WTC11 (cell line): ENCODE data around the gene MLXIPL. TPM values are rescaled to one million over a fixed set of nuclear protein-coding genes. Genes with fewer than 3 reads are reported as not detected.

Experiments
- ATAC-seq: fragments of 200-7000 bp; cut with Tn5 transposase; 2 replicates; pipeline ENCODE4 v1.10.0; 2021; ENCODE audit warnings: mild to moderate bottlenecking, moderate library complexity
- CTCF ChIA-PET: fragments of 300-600 bp; sonication (Branson Sonifier 250); formaldehyde crosslinking; loops from one replicate; lab custom pipeline; 2021; ENCODE audit warnings: antibody characterized with exemption; lab: Charles Lee
- POLR2A ChIA-PET: fragments of 350-600 bp; sonication (Branson Sonifier 250); formaldehyde crosslinking; loops from one replicate; lab custom pipeline; 2021; ENCODE audit warnings: antibody characterized with exemption; lab: Charles Lee
- DNase-seq: peaks from one replicate; pipeline ENCODE4 v3.0.0; 2021; ENCODE audit warnings: low spot score
- H3K27ac Mint-ChIP-seq: 2 replicates; pipeline ENCODE4 v1.8.0; 2021; ENCODE audit warnings: mixed read lengths
- H3K27me3 Mint-ChIP-seq: 2 replicates; pipeline ENCODE4 v1.8.0; 2021; ENCODE audit warnings: low read depth, mild to moderate bottlenecking, moderate library complexity, mixed read lengths
- H3K36me3 Mint-ChIP-seq: 2 replicates; pipeline ENCODE4 v1.8.0; 2021; ENCODE audit warnings: mixed read lengths
- H3K4me1 Mint-ChIP-seq: 2 replicates; pipeline ENCODE4 v1.8.0; 2022; ENCODE audit warnings: mixed read lengths
- H3K4me3 Mint-ChIP-seq: 2 replicates; pipeline ENCODE4 v1.8.0; 2021; ENCODE audit warnings: mild to moderate bottlenecking, moderate library complexity, mixed read lengths
- H3K9me3 Mint-ChIP-seq: 2 replicates; pipeline ENCODE4 v1.8.0; 2021; ENCODE audit warnings: mixed read lengths
- CBFB ChIP-seq: sonication (generic); formaldehyde crosslinking; IDR thresholded peaks from 2 replicates; pipeline ENCODE4 v1.8.1; 2022; ENCODE audit warnings: mild to moderate bottlenecking, low read depth, missing genetic modification reagents
- EMX1 ChIP-seq: fragments of 250-450 bp; sonication (Bioruptor Pico); IDR thresholded peaks from 2 replicates; pipeline ENCODE4 v1.8.0; 2021; ENCODE audit warnings: mild to moderate bottlenecking
- FOXP1 ChIP-seq: sonication (generic); formaldehyde crosslinking; IDR thresholded peaks from 2 replicates; pipeline ENCODE4 v1.8.0; 2022; ENCODE audit warnings: missing genetic modification reagents, mild to moderate bottlenecking, moderate library complexity, borderline replicate concordance
- KAT7 ChIP-seq: sonication (generic); formaldehyde crosslinking; IDR thresholded peaks from 2 replicates; pipeline ENCODE4 v1.8.1; 2023; ENCODE audit warnings: missing genetic modification reagents, mild to moderate bottlenecking, borderline replicate concordance
- MXD4 ChIP-seq: fragments of 250-450 bp; sonication (Bioruptor Pico); IDR thresholded peaks from 2 replicates; pipeline ENCODE4 v1.8.0; 2021; ENCODE audit warnings: mild to moderate bottlenecking, moderate library complexity, borderline replicate concordance
- NFE2L1 ChIP-seq: sonication (generic); formaldehyde crosslinking; IDR thresholded peaks from 2 replicates; pipeline ENCODE4 v1.8.1; 2023; ENCODE audit warnings: missing genetic modification reagents
- NFYB ChIP-seq: sonication (generic); formaldehyde crosslinking; conservative IDR thresholded peaks from 2 replicates; pipeline ENCODE4 v1.8.0; 2022; ENCODE audit warnings: low read depth, missing genetic modification reagents
- TCF7 ChIP-seq: sonication (generic); formaldehyde crosslinking; IDR thresholded peaks from 2 replicates; pipeline ENCODE4 v1.8.0; 2022; ENCODE audit warnings: mild to moderate bottlenecking, low read depth, missing genetic modification reagents, moderate library complexity
- ZNF263 ChIP-seq: sonication (generic); formaldehyde crosslinking; IDR thresholded peaks from 2 replicates; pipeline ENCODE4 v1.8.1; 2022; ENCODE audit warnings: low read depth, mild to moderate bottlenecking, moderate library complexity, missing genetic modification reagents
- total RNA-seq: library from RNA; stranded (reverse); gene quantifications from 3 replicates; pipeline ENCODE4 v1.2.3, GENCODE V29; 2021
- TF ChIP-seq, protein P1 (sequence below): sonication (generic); formaldehyde crosslinking; IDR thresholded peaks from 2 replicates; pipeline ENCODE4 v1.8.1; 2023; ENCODE audit warnings: mild to moderate bottlenecking, moderate library complexity, missing genetic modification reagents
- TF ChIP-seq, protein P2 (sequence below): sonication (generic); formaldehyde crosslinking; IDR thresholded peaks from 2 replicates; pipeline ENCODE4 v1.8.0; 2022; ENCODE audit warnings: mild to moderate bottlenecking, missing genetic modification reagents
- TF ChIP-seq, protein P3 (sequence below): fragments of 250-450 bp; sonication (Bioruptor Pico); IDR thresholded peaks from 2 replicates; pipeline ENCODE4 v1.9.0; 2021; ENCODE audit warnings: mild to moderate bottlenecking, borderline replicate concordance
- TF ChIP-seq, protein P4 (sequence below): sonication (generic); formaldehyde crosslinking; IDR thresholded peaks from 2 replicates; pipeline ENCODE4 v1.8.1; 2022; ENCODE audit warnings: missing genetic modification reagents, borderline replicate concordance

The MLXIPL gene
- total RNA-seq, 1 experiment from 2014 or later, result 20.4 TPM

DNA sequence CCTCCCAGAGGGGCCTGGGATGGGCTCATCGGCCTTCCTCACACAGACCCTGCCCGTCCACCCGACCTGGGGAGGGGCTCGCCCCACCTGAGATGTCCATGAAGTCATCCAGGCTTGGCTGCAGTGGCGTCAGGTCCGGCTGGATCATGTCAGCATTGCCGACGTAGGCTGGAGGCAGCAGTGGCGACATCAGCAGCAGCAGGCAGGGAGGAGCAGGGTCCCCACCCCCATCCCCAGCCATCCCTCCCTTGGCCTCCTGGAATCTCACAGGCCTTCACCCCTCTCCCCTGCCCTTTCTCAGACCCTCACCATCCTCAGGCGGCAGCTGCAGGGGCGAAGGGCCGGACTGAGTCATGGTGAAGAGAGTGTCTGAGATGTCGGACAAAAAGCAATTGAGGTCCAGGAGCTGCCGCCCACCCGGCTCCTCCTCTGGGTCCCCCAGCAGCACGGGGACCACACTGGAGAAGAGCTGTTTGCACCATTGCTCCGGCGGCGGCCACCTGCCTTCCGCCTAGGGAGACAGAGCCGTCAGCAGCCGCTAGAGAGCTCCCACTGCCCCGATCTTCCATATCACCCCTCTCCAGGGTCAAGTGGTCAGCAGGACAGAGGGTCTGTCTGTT is 18.6 kb downstream of the MLXIPL start:
- DNase-seq (no peak), ATAC-seq (no peak)
- Mint-ChIP-seq H3K36me3 (no peaks in the 10 kb centered on the region), H3K9me3 (no peaks in the 10 kb centered on the region), H3K27me3 (peaks cover 6% of the 10 kb centered on the region), H3K4me1 (peaks cover 3% of the 10 kb centered on the region), H3K4me3 (no peak overlapping the region), H3K27ac (no peak overlapping the region)
- POLR2A ChIA-PET, result interaction anchor here (0.6 kb wide), 1 partner anchor 87 kb away, joined by 3 read pairs; no protein-coding TSS in a partner anchor
- CTCF ChIA-PET, result interaction anchor here (0.8 to 8.1 kb wide), 18 partner anchors 9 to 265 kb away, joined by 3 to 113 read pairs (median 18); partner anchors contain the start of genes ABHD11, MLXIPL, STX1A and TBL2
- no peak for TF ChIP-seq MXD4

DNA sequence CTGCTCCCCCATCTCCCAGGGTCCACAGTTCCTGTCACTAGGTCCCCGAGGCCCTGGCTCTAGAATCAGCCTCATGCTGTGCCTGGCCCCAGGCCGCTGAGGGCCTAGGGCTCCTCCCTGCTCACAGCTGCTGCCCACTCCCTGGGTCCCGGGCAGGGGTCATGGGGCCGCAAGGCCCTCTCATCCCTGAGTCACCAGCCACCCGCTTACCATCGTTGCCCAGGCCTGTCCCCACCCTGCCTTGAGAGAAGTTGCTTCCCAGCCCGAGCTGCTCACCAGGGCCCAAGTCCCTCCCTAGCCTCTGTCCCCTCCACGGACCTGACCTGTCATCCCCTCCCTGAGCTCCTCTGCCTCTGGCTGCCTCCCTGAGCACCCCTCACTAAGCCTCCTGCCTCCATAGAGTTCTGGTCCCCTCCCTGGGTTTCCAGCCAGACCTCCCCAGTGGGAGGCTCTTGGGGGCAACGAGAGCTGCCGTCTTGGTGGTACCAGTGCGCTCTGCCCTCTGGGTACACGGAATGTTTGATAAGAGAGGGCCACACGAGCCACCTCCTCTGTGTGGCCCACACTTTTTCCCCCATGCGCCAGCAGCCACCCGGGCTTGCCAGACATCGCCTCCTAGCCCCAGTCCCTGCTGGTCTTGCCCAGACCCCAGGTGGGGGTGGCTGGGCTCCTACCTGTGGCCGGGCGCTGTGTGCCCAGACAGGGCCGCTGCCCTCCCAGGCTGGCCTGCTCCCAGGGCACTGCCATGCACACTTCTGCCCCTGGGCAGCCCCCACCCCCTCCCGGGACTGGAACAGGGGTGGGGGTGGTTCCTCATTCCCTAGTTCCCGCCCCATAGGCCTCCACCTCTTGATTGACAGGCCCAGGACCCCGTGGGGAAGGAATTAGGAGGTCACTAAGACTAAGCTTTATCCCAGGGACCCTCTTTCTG is 21.3 kb downstream of the MLXIPL start:
- Mint-ChIP-seq H3K4me3 (no peak overlapping the region), H3K36me3 (no peaks in the 10 kb centered on the region), H3K4me1 (peaks cover 4% of the 10 kb centered on the region), H3K27me3 (peaks cover 16% of the 10 kb centered on the region), H3K27ac (no peak overlapping the region; the same call in 1 of the 2 replicates), H3K9me3 (no peaks in the 10 kb centered on the region)
- CTCF ChIA-PET, result interaction anchor here (1.0 to 8.1 kb wide), 5 partner anchors 21 to 131 kb away, joined by 5 to 113 read pairs (median 5); partner anchors contain the start of gene MLXIPL
- TF ChIP-seq NFYB (CRISPR knock-in tag) (peak; percentile 41; the same call in 1 of the 2 replicates), FOXP1 (CRISPR knock-in tag) (no peak)
- peak; percentile 49 for ATAC-seq
- POLR2A ChIA-PET, result no interaction called here
- peak; percentile 43 for DNase-seq

DNA sequence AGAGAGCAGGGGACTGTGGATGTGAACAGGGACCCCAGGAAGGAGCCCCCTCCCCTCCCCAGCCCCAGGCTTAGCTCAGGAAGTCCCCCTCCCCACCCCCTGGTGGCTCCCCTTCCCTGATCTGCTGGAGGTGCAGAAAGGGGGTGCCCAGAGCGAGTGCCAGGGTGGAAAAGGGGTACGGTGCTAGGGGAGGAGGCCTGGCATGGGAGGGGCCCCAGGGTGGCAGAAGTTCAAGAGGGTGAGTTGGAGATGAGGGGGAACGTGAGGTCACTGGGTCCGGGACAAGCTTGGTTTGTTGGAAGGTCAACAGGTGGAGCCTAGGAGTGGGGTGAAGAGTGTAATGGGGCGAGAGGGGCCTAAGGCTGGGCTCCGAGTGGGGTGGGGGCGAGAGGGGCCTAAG is 24.4 kb downstream of the MLXIPL start:
- 0 out of 2 replicates have a peak, but pooled peaks cover 2% of the 10 kb centered on the region for H3K4me1 Mint-ChIP-seq
- TF ChIP-seq, protein P1, sequence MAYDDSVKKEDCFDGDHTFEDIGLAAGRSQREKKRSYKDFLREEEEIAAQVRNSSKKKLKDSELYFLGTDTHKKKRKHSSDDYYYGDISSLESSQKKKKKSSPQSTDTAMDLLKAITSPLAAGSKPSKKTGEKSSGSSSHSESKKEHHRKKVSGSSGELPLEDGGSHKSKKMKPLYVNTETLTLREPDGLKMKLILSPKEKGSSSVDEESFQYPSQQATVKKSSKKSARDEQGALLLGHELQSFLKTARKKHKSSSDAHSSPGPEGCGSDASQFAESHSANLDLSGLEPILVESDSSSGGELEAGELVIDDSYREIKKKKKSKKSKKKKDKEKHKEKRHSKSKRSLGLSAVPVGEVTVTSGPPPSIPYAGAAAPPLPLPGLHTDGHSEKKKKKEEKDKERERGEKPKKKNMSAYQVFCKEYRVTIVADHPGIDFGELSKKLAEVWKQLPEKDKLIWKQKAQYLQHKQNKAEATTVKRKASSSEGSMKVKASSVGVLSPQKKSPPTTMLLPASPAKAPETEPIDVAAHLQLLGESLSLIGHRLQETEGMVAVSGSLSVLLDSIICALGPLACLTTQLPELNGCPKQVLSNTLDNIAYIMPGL (CRISPR knock-in tag), result no peak
- TF ChIP-seq TCF7 (CRISPR knock-in tag) (no peak), MXD4 (no peak), CBFB (CRISPR knock-in tag) (no peak)
- TF ChIP-seq, protein P2, sequence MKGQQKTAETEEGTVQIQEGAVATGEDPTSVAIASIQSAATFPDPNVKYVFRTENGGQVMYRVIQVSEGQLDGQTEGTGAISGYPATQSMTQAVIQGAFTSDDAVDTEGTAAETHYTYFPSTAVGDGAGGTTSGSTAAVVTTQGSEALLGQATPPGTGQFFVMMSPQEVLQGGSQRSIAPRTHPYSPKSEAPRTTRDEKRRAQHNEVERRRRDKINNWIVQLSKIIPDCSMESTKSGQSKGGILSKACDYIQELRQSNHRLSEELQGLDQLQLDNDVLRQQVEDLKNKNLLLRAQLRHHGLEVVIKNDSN (CRISPR knock-in tag), result no peak
- ChIA-PET CTCF (interaction anchor here (3.0 kb wide), 1 partner anchor 70 kb away, joined by 12 read pairs; no protein-coding TSS in a partner anchor), POLR2A (no interaction called here)
- no peaks in the 10 kb centered on the region for H3K9me3 Mint-ChIP-seq
- peaks cover 16% of the 10 kb centered on the region for H3K27me3 Mint-ChIP-seq
- no peak for DNase-seq
- H3K4me3 Mint-ChIP-seq, result no peak overlapping the region
- H3K27ac Mint-ChIP-seq, result no peak overlapping the region
- no peak for ATAC-seq
- no peaks in the 10 kb centered on the region for H3K36me3 Mint-ChIP-seq

DNA sequence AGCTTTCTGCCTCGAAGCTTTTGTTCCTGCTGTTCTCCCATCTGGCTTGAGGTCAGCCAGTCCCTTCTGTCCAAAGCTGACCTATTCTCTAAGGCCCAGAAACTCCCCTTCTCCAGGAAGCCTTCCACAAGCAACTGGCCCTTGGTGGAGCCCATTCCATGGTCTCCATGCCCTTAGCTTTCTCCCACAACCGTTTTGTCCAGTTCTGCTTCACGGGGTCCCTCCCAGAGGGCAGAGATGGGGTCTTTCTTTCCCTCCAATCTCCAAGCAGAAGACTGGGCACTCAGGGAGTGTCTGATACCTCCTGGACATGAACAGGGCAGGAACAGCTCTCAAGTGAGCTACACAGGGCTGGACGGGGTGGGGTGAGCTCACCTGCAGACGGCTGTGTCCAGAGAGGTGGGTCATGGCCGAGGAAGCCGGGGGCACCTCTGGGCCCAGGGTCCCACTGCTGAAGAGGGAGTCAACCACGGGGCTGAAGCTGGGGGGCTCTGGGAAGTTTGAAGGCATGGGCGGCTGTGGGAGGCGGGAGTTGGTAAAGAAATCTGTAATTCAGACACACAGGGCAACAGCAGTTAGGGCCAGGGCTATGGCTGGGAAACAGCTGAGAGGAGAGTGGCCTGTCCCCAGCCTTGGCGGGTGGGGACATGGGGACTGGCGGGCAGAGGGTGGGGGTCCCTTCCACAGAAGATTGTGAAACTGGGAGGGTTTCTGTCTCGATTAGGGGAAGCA is 25.0 kb downstream of the MLXIPL start:
- H3K4me3 Mint-ChIP-seq, result no peak overlapping the region
- ChIA-PET POLR2A (no interaction called here), CTCF (interaction anchor here (5.1 kb wide), 1 partner anchor 7 kb away, joined by 30 read pairs; no protein-coding TSS in a partner anchor)
- H3K27me3 Mint-ChIP-seq, result peaks cover 16% of the 10 kb centered on the region
- ATAC-seq (no peak), DNase-seq (no peak)
- H3K4me1 Mint-ChIP-seq, result 0 out of 2 replicates have a peak, but pooled peaks cover 2% of the 10 kb centered on the region
- H3K36me3 Mint-ChIP-seq, result no peaks in the 10 kb centered on the region
- no peaks in the 10 kb centered on the region for H3K9me3 Mint-ChIP-seq
- no peak overlapping the region for H3K27ac Mint-ChIP-seq
- TF ChIP-seq NFE2L1 (CRISPR knock-in tag) (no peak), NFYB (CRISPR knock-in tag) (no peak), CBFB (CRISPR knock-in tag) (no peak), ZNF263 (CRISPR knock-in tag) (no peak), KAT7 (CRISPR knock-in tag) (no peak), EMX1 (CRISPR knock-in tag) (no peak)
- TF ChIP-seq, protein P3, sequence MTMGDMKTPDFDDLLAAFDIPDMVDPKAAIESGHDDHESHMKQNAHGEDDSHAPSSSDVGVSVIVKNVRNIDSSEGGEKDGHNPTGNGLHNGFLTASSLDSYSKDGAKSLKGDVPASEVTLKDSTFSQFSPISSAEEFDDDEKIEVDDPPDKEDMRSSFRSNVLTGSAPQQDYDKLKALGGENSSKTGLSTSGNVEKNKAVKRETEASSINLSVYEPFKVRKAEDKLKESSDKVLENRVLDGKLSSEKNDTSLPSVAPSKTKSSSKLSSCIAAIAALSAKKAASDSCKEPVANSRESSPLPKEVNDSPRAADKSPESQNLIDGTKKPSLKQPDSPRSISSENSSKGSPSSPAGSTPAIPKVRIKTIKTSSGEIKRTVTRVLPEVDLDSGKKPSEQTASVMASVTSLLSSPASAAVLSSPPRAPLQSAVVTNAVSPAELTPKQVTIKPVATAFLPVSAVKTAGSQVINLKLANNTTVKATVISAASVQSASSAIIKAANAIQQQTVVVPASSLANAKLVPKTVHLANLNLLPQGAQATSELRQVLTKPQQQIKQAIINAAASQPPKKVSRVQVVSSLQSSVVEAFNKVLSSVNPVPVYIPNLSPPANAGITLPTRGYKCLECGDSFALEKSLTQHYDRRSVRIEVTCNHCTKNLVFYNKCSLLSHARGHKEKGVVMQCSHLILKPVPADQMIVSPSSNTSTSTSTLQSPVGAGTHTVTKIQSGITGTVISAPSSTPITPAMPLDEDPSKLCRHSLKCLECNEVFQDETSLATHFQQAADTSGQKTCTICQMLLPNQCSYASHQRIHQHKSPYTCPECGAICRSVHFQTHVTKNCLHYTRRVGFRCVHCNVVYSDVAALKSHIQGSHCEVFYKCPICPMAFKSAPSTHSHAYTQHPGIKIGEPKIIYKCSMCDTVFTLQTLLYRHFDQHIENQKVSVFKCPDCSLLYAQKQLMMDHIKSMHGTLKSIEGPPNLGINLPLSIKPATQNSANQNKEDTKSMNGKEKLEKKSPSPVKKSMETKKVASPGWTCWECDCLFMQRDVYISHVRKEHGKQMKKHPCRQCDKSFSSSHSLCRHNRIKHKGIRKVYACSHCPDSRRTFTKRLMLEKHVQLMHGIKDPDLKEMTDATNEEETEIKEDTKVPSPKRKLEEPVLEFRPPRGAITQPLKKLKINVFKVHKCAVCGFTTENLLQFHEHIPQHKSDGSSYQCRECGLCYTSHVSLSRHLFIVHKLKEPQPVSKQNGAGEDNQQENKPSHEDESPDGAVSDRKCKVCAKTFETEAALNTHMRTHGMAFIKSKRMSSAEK (CRISPR knock-in tag), result no peak
- TF ChIP-seq, protein P4, sequence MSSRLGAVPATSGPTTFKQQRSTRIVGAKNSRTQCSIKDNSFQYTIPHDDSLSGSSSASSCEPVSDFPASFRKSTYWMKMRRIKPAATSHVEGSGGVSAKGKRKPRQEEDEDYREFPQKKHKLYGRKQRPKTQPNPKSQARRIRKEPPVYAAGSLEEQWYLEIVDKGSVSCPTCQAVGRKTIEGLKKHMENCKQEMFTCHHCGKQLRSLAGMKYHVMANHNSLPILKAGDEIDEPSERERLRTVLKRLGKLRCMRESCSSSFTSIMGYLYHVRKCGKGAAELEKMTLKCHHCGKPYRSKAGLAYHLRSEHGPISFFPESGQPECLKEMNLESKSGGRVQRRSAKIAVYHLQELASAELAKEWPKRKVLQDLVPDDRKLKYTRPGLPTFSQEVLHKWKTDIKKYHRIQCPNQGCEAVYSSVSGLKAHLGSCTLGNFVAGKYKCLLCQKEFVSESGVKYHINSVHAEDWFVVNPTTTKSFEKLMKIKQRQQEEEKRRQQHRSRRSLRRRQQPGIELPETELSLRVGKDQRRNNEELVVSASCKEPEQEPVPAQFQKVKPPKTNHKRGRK (CRISPR knock-in tag), result no peak
